Neuron (in vitro differentiated cells): ENCODE results near the gene RSBN1L.

Experiments
- H2AFZ ChIP-seq: one replicate; pipeline ENCODE4 v1.6.1; 2013; ENCODE audit warnings: low read depth, mild to moderate bottlenecking, inconsistent platforms, low read length, moderate library complexity
- H3K27me3 ChIP-seq: one replicate; pipeline ENCODE4 v1.6.1; 2013; ENCODE audit warnings: low read length; ENCODE audit not compliant: insufficient read depth
- H3K36me3 ChIP-seq: one replicate; pipeline ENCODE4 v1.6.1; 2013; ENCODE audit warnings: low read length; ENCODE audit not compliant: insufficient read depth
- H3K4me1 ChIP-seq: one replicate; pipeline ENCODE4 v1.6.1; 2013; ENCODE audit warnings: low read length; ENCODE audit not compliant: insufficient read depth
- H3K4me3 ChIP-seq: 2 replicates; pipeline ENCODE4 v1.5.1; 2013; ENCODE audit warnings: mild to moderate bottlenecking, low read length, moderate library complexity
- H3K9me3 ChIP-seq: one replicate; pipeline ENCODE4 v1.6.1; 2013; ENCODE audit warnings: low read length

The RSBN1L gene

GRCh38 chr7:77796960-77797359, 100.7 kb downstream of the RSBN1L start:
- Histone ChIP-seq H3K4me1 (peaks cover 26% of the 10 kb centered on the region), H3K27me3 (no peaks in the 10 kb centered on the region), H3K9me3 (no peaks in the 10 kb centered on the region), H3K4me3 (peak overlapping the region; percentile 87), H3K36me3 (peaks cover 17% of the 10 kb centered on the region), H2AFZ (no peak overlapping the region)

- Histone ChIP-seq H3K4me3 (peak overlapping the region; percentile 87), H2AFZ (peak overlapping the region; percentile 62), H3K4me1 (peaks cover 26% of the 10 kb centered on the region), H3K27me3 (no peaks in the 10 kb centered on the region), H3K9me3 (no peaks in the 10 kb centered on the region), H3K36me3 (peaks cover 17% of the 10 kb centered on the region)
These were observed 101.6 kb downstream of the RSBN1L start for GRCh38 chr7:77797734-77798393.

GRCh38 chr7:77798394-77799077, 102.3 kb downstream of the RSBN1L start, which contains the start of the genes PHTF2 and TMEM60:
Gene PHTF2 (plus strand): TSS chr7:77798773.
Gene TMEM60 (minus strand): TSS chr7:77798434. CDS start chr7:77794373, 4,061 bp downstream.
- Histone ChIP-seq H3K36me3 (peaks cover 17% of the 10 kb centered on the region), H2AFZ (peak within 1 kb of the TSS; percentile 74), H3K9me3 (no peaks in the 10 kb centered on the region), H3K27me3 (no peaks in the 10 kb centered on the region), H3K4me3 (peak within 1 kb of the TSS; percentile 87), H3K4me1 (peaks cover 26% of the 10 kb centered on the region)

GRCh38 chr7:77799078-77799964, 103.1 kb downstream of the RSBN1L start:
- Histone ChIP-seq H3K9me3 (no peaks in the 10 kb centered on the region), H3K4me3 (peak overlapping the region; percentile 87), H3K4me1 (peaks cover 26% of the 10 kb centered on the region), H3K36me3 (peaks cover 10% of the 10 kb centered on the region), H3K27me3 (no peaks in the 10 kb centered on the region), H2AFZ (peak overlapping the region; percentile 74)

- Histone ChIP-seq H3K36me3 (peaks cover 3% of the 10 kb centered on the region), H3K4me1 (peaks cover 26% of the 10 kb centered on the region), H3K27me3 (no peaks in the 10 kb centered on the region), H3K4me3 (peak overlapping the region; percentile 87), H3K9me3 (no peaks in the 10 kb centered on the region), H2AFZ (peak overlapping the region; percentile 74)
These were observed 103.9 kb downstream of the RSBN1L start for GRCh38 chr7:77800158-77800557.

- Histone ChIP-seq H3K4me1 (peaks cover 26% of the 10 kb centered on the region), H3K9me3 (no peaks in the 10 kb centered on the region), H3K4me3 (no peak overlapping the region)
These were observed 104.5 kb downstream of the RSBN1L start for GRCh38 chr7:77800730-77801129.

GRCh38 chr7:77802557-77803405, 106.5 kb downstream of the RSBN1L start:
- Histone ChIP-seq H3K9me3 (peaks cover 3% of the 10 kb centered on the region), H3K4me3 (no peak overlapping the region), H3K36me3 (no peaks in the 10 kb centered on the region), H3K4me1 (peaks cover 14% of the 10 kb centered on the region), H2AFZ (no peak overlapping the region), H3K27me3 (no peaks in the 10 kb centered on the region)

More at GRCh38 chr7:77800730-77801129, 104.5 kb downstream of the RSBN1L start:
- Histone ChIP-seq H3K36me3 (peaks cover 1% of the 10 kb centered on the region), H3K27me3 (no peaks in the 10 kb centered on the region), H2AFZ (no peak overlapping the region)

GRCh38 chr7:77806425-77806824, 110.2 kb downstream of the RSBN1L start:
- no peak overlapping the region for H2AFZ ChIP-seq
- H3K9me3 ChIP-seq, result peaks cover 6% of the 10 kb centered on the region
- no peak overlapping the region for H3K4me3 ChIP-seq
- no peaks in the 10 kb centered on the region for H3K27me3 ChIP-seq
- no peaks in the 10 kb centered on the region for H3K36me3 ChIP-seq
- no peaks in the 10 kb centered on the region for H3K4me1 ChIP-seq

GRCh38 chr7:77808517-77808916, 112.3 kb downstream of the RSBN1L start:
- Histone ChIP-seq H3K27me3 (no peaks in the 10 kb centered on the region), H3K4me1 (no peaks in the 10 kb centered on the region), H3K36me3 (no peaks in the 10 kb centered on the region), H3K9me3 (peaks cover 6% of the 10 kb centered on the region), H3K4me3 (no peak overlapping the region), H2AFZ (no peak overlapping the region)

GRCh38 chr7:77811516-77812289, 115.4 kb downstream of the RSBN1L start:
- H2AFZ ChIP-seq, result no peak overlapping the region
- no peaks in the 10 kb centered on the region for H3K4me1 ChIP-seq
- H3K36me3 ChIP-seq, result no peaks in the 10 kb centered on the region
- H3K4me3 ChIP-seq, result no peak overlapping the region
- H3K9me3 ChIP-seq, result peaks cover 6% of the 10 kb centered on the region
- no peaks in the 10 kb centered on the region for H3K27me3 ChIP-seq

GRCh38 chr7:77812290-77812685, 116.0 kb downstream of the RSBN1L start:
- H3K9me3 ChIP-seq, result peaks cover 8% of the 10 kb centered on the region
- no peaks in the 10 kb centered on the region for H3K4me1 ChIP-seq
- no peak overlapping the region for H3K4me3 ChIP-seq
- H2AFZ ChIP-seq, result no peak overlapping the region
- H3K36me3 ChIP-seq, result no peaks in the 10 kb centered on the region
- no peaks in the 10 kb centered on the region for H3K27me3 ChIP-seq

GRCh38 chr7:77813180-77813579, 116.9 kb downstream of the RSBN1L start:
- H3K4me1 ChIP-seq, result no peaks in the 10 kb centered on the region
- no peaks in the 10 kb centered on the region for H3K36me3 ChIP-seq
- H3K4me3 ChIP-seq, result no peak overlapping the region
- no peak overlapping the region for H2AFZ ChIP-seq
- peaks cover 8% of the 10 kb centered on the region for H3K9me3 ChIP-seq
- H3K27me3 ChIP-seq, result no peaks in the 10 kb centered on the region
